GM12892 (cell line): ENCODE results near the gene HK2.

ENCODE experiments used
- POLR2A ChIP-seq: IDR thresholded peaks from 2 replicates; pipeline ENCODE4 v1.6.1; 2011; ENCODE audit warnings: low read depth, low read length, control low read depth
- POLR2AphosphoS5 ChIP-seq: IDR thresholded peaks from 2 replicates; pipeline ENCODE4 v1.6.1; 2011; ENCODE audit warnings: low read depth, low read length, control low read depth

DNA sequence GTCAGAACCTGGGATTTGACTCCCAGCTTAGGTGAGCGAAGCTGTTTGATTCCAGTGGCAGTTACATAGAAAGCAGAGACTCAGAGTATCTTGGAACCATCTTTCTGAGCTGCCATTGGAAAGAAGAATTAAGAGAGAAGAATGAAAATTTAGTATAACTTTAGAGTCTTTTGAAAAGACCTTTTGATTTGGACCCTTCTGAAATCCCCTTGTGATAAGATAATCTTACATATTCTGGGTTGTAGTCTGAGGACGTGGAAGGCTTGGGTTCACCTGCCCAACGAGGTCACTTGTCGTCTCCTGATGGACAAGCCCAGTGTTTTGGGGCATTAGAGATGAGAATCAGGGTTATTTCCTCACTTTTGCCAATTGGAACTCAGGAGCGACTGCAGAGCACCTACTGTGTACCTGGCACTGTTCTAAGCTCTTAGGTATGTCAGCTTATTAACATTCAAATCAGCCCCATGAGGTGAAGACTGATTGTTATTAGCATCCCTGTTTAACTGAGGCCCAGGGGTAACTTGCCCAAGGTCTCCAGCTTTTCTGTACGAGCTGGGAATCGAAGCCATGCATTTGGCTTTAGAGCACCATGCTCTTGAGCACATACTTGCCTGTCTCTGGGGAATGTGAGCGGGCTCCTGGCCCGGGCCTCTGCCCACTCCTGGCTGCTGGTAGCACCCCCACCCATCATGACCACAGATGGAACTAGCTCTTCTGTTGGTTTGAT lies 2.9 kb downstream of the HK2 start:
- TF ChIP-seq POLR2A (no peak), POLR2AphosphoS5 (no peak)
